Karpas-422 (cell line): Measurements from ENCODE around the gene SMAD4. TPM values are rescaled to one million over a fixed set of nuclear protein-coding genes. Genes with fewer than 3 reads are reported as not detected.

Experiments
- DNase-seq: peaks from one replicate; pipeline ENCODE4 v3.0.0-alpha.2; 2015
- H2AFZ ChIP-seq: fragments of 200-600 bp; sonication (generic); 2 replicates; pipeline ENCODE4 v1.6.1; 2014; ENCODE audit warnings: antibody characterized with exemption, low read length, mixed read lengths
- H3K27ac ChIP-seq: fragments of 200-600 bp; sonication (generic); 2 replicates; pipeline ENCODE4 v1.5.1; 2014; ENCODE audit warnings: mild to moderate bottlenecking, low read length, moderate library complexity
- H3K27me3 ChIP-seq: fragments of 200-600 bp; sonication (generic); 2 replicates; pipeline ENCODE4 v1.6.1; 2014; ENCODE audit warnings: low read length, mixed read lengths
- H3K36me3 ChIP-seq: fragments of 200-600 bp; sonication (generic); 2 replicates; pipeline ENCODE4 v1.6.1; 2014; ENCODE audit warnings: low read length, mixed read lengths; ENCODE audit not compliant: insufficient read depth
- H3K4me1 ChIP-seq: fragments of 200-600 bp; sonication (generic); 2 replicates; pipeline ENCODE4 v1.6.1; 2014; ENCODE audit warnings: mild to moderate bottlenecking, low read length, mixed read lengths
- H3K4me2 ChIP-seq: fragments of 200-600 bp; sonication (generic); 2 replicates; pipeline ENCODE4 v1.6.1; 2014; ENCODE audit warnings: low read length, low read depth, mild to moderate bottlenecking; ENCODE audit not compliant: poor library complexity, severe bottlenecking
- H3K4me3 ChIP-seq: fragments of 200-600 bp; sonication (generic); 2 replicates; pipeline ENCODE4 v1.5.1; 2014; ENCODE audit warnings: mild to moderate bottlenecking, antibody characterized with exemption, low read length, mixed read lengths
- H3K79me2 ChIP-seq: fragments of 200-600 bp; sonication (generic); 2 replicates; pipeline ENCODE4 v1.6.1; 2014; ENCODE audit warnings: mild to moderate bottlenecking, low read length, mixed read lengths
- H3K9ac ChIP-seq: fragments of 200-600 bp; sonication (generic); 2 replicates; pipeline ENCODE4 v1.6.0; 2014; ENCODE audit warnings: low read length
- H3K9me2 ChIP-seq: fragments of 200-600 bp; sonication (generic), shearing (Covaris generic); replicated peaks from 2 replicates; pipeline ENCODE4 v1.6.0; 2014; ENCODE audit warnings: mild to moderate bottlenecking, low read length, moderate library complexity; ENCODE audit not compliant: insufficient read depth
- H3K9me3 ChIP-seq: fragments of 300-700, 200-600 bp; sonication (generic); 2 replicates; pipeline ENCODE4 v1.6.1; 2014; ENCODE audit warnings: low read length, mixed read lengths
- H4K20me1 ChIP-seq: fragments of 200-600 bp; sonication (generic); 2 replicates; pipeline ENCODE4 v1.6.1; 2014; ENCODE audit warnings: mild to moderate bottlenecking, antibody characterized with exemption, low read length, low read depth; ENCODE audit not compliant: insufficient read depth
- total RNA-seq: library from RNA; depleted of rRNA; stranded (reverse); fragments of >200 nt; shearing (Covaris generic); gene quantifications from 2 replicates; pipeline ENCODE4 v1.2.3, GENCODE V29; 2014; ENCODE audit warnings: low replicate concordance

Gene SMAD4
- total RNA-seq, 1 experiment from 2014 or later, result 101 TPM

GRCh38 chr18:51029378-51029693 lies 677 bp upstream of the SMAD4 start:
- Histone ChIP-seq H3K4me3 (peak overlapping the region; percentile 90), H3K36me3 (peaks cover 18% of the 10 kb centered on the region; the same call in 1 of the 2 replicates), H3K79me2 (peaks cover 78% of the 10 kb centered on the region), H3K27ac (peak overlapping the region; percentile 61), H3K9ac (peak overlapping the region; percentile 87), H2AFZ (peak overlapping the region; percentile 59; the same call in 1 of the 2 replicates), H3K27me3 (no peaks in the 10 kb centered on the region), H4K20me1 (peaks cover 28% of the 10 kb centered on the region), H3K4me1 (peaks cover 34% of the 10 kb centered on the region), H3K9me3 (no peaks in the 10 kb centered on the region), H3K9me2 (no peaks in the 10 kb centered on the region), H3K4me2 (peak overlapping the region; percentile 92)
- no peak for DNase-seq

DNA sequence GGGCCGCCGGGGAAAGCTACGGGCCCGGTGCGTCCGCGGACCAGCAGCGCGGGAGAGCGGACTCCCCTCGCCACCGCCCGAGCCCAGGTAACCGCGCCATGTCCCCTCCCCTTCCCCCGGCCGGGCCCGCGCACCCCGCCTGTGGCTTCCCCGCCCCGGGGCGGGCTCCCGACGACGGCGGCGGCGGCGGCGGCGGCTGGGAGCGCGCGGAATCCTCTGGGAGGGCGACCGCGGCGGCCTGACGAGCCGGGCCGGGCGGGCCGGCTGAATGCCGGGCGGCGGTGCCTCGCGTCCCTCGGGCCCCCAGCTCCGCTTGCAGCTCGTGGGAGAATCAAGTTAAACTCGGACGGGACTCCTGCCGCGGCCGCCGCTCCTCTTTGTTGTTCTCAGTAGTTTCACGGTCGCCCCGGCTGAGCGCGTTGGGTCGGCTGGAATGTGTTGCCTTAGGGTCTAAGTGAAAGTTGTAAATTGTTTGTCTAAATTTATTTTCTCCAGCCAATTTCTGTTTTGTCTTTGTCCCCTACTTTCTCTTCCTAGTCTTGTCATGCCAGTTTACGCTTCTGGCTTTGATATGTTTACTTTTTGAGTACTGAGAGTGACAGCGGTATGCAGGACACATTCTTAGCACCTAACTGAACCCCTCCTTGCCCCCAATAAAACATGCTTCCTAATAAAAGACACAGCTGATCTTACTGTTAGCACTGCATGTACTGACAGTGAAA lies 685 bp downstream of the SMAD4 start:
- Histone ChIP-seq H3K4me3 (peak overlapping the region; percentile 90), H3K4me1 (peaks cover 42% of the 10 kb centered on the region), H3K79me2 (peaks cover 84% of the 10 kb centered on the region), H3K4me2 (peak overlapping the region; percentile 92), H3K9me3 (no peaks in the 10 kb centered on the region), H3K27ac (no peak overlapping the region), H2AFZ (no peak overlapping the region), H3K9ac (peak overlapping the region; percentile 87), H3K27me3 (no peaks in the 10 kb centered on the region), H4K20me1 (peaks cover 35% of the 10 kb centered on the region), H3K9me2 (no peaks in the 10 kb centered on the region), H3K36me3 (peaks cover 13% of the 10 kb centered on the region; the same call in 1 of the 2 replicates)
- peak; percentile 77 for DNase-seq

DNA sequence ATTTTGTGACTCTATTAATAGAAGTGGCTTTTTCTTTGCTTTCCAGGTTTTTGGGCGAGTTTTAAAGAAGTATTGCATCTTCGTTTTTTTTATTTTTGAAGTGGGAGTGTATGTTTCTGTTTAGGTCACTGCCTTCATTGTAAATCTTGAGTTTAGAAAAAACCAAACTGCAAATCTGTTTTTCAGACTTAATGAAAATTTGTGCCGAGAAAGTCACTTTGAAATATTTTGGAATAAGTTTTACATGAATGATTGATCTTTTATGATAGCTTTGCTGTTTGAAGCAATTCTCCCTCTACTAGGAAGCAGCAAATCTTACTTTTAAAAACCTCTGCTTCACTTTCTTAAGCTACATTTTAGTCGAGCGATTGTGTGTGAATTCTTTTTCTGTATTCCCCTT lies 2.2 kb downstream of the SMAD4 start:
- Histone ChIP-seq H3K27me3 (no peaks in the 10 kb centered on the region), H3K4me3 (peak overlapping the region; percentile 90), H3K36me3 (peaks cover 7% of the 10 kb centered on the region; the same call in 1 of the 2 replicates), H4K20me1 (peaks cover 42% of the 10 kb centered on the region), H3K9me2 (no peaks in the 10 kb centered on the region), H3K9ac (peak overlapping the region; percentile 87), H3K79me2 (peaks cover 92% of the 10 kb centered on the region), H3K9me3 (no peaks in the 10 kb centered on the region), H3K4me2 (peak overlapping the region; percentile 92), H3K4me1 (peaks cover 45% of the 10 kb centered on the region), H2AFZ (no peak overlapping the region), H3K27ac (no peak overlapping the region)
- peak; percentile 50 for DNase-seq

DNA sequence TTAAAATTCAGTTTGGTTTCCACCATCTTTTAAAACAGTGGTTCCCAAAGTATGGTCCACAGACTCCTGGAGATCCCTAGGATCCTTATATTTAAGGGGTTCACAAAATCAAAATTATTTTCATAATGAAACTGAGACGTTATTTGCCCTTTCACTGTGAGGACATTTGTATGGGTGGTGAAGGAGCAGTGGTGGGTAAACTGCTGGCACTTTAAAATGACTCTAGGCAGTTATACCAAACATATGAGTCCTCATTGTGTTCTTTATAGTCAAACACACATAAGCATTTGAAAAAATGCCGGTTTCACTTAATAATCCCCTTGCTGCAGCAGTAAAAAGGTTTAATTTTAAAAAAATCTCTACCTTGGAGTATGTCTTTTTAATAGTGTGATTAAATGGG lies 7.2 kb downstream of the SMAD4 start:
- Histone ChIP-seq H4K20me1 (peaks cover 35% of the 10 kb centered on the region), H3K79me2 (peaks cover 99% of the 10 kb centered on the region), H3K9me3 (no peaks in the 10 kb centered on the region), H3K36me3 (peaks cover 7% of the 10 kb centered on the region; the same call in 1 of the 2 replicates), H3K4me2 (no peak overlapping the region), H3K9me2 (no peaks in the 10 kb centered on the region), H3K27me3 (no peaks in the 10 kb centered on the region), H3K4me1 (peaks cover 23% of the 10 kb centered on the region), H2AFZ (no peak overlapping the region), H3K9ac (no peak overlapping the region), H3K27ac (no peak overlapping the region), H3K4me3 (no peak overlapping the region)
- DNase-seq, result no peak

GRCh38 chr18:51038110-51038509 lies 8.1 kb downstream of the SMAD4 start:
- Histone ChIP-seq H3K27me3 (no peaks in the 10 kb centered on the region), H4K20me1 (peaks cover 34% of the 10 kb centered on the region), H3K4me3 (no peak overlapping the region), H3K79me2 (peaks cover 99% of the 10 kb centered on the region), H3K9ac (no peak overlapping the region), H3K4me1 (peaks cover 18% of the 10 kb centered on the region), H3K4me2 (no peak overlapping the region), H3K9me3 (no peaks in the 10 kb centered on the region), H3K27ac (no peak overlapping the region), H2AFZ (no peak overlapping the region), H3K36me3 (peaks cover 7% of the 10 kb centered on the region; the same call in 1 of the 2 replicates), H3K9me2 (no peaks in the 10 kb centered on the region)
- no peak for DNase-seq

DNA sequence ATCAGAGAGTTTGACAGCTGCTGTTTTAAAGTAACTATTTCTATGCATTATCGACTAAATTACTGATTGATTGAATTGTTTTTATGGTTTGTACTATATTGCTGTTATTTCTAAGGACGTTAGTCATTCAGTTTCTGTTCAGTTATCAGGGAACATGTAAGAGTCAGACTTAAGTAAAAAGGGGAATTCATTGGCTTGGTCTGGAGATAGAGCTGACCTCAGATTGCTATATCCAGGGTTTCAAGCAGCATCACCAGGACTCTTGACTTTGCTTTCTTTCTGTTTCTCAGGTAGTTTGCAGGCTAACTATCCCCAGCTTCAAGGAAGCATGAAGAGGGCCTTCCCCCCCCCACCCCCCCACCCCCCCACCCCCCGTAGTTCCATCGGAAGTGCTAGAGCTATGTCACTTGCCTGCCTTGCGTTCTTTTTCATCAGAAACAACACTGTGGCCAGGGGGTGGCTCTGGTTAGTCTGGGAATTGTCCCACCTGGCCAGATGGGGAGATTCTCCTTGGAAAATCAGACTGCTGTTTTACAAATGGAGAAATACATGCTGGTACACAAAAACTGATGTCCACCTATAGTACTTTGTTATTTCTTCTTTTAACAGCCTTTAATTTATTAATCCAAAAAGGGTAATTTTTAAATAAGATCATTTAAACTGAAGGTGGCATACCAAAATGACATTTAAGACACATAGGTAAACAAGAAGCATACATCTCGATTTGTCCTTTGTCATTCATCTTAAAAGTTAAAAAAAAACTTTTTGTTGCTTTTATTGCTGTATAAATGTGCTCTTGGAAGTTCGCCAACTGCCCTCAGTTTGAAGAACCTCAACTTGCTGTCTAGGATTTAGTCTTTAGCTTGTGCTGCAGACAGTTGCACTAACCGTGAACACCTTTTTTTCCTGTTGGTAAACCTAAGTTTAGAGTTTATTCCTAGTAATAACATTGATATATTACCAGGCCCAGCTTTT lies 9.4 kb downstream of the SMAD4 start:
- Histone ChIP-seq H3K9ac (no peak overlapping the region), H2AFZ (no peak overlapping the region), H3K79me2 (peaks cover 99% of the 10 kb centered on the region), H3K4me2 (no peak overlapping the region), H3K4me1 (peaks cover 16% of the 10 kb centered on the region), H3K36me3 (no peaks in the 10 kb centered on the region), H4K20me1 (peaks cover 28% of the 10 kb centered on the region), H3K27ac (no peak overlapping the region), H3K27me3 (no peaks in the 10 kb centered on the region), H3K4me3 (no peak overlapping the region), H3K9me3 (no peaks in the 10 kb centered on the region), H3K9me2 (no peaks in the 10 kb centered on the region)
- DNase-seq, result no peak

DNA sequence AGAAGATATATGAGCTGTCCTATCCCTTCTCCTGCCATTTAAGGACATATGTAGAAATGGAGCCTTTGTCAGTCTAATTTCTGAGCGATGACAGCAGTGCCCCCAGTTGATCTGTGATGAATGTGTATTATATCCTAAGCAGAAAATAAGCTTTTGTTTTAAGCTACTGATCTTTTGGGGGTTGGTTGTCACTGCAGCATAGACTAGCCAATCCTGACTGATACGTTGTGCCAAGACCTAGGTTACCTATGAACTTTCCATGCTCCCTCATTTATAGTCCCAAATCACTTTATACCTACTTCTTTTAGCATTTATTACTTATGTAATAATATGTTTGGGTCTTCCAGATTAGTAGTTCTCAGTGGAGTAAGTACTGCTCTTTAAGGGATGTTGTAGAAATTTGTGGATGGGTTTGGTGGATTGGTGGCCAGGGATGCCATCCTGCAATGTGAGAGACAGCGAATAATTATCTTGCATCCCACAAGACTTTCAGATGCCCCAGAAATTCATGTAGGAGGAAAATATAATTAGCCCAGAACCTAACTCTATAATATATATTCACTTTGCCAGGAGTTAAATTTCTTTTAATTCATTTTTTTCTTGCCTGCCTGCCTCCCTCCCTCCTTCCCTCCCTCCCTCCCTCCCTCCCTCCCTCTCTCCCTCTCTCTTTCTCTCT lies 11.8 kb downstream of the SMAD4 start:
- Histone ChIP-seq H3K9ac (no peak overlapping the region), H2AFZ (no peak overlapping the region), H4K20me1 (peaks cover 23% of the 10 kb centered on the region), H3K4me2 (no peak overlapping the region), H3K9me2 (no peaks in the 10 kb centered on the region), H3K4me1 (peaks cover 8% of the 10 kb centered on the region), H3K36me3 (peaks cover 1% of the 10 kb centered on the region; the same call in 1 of the 2 replicates), H3K27ac (no peak overlapping the region), H3K27me3 (no peaks in the 10 kb centered on the region), H3K9me3 (no peaks in the 10 kb centered on the region), H3K4me3 (no peak overlapping the region), H3K79me2 (peaks cover 99% of the 10 kb centered on the region)
- no peak for DNase-seq
